MM.1S (cell line): Measurements from ENCODE around the gene GALP.

ENCODE experiments used
- DNase-seq: peaks from one replicate; pipeline ENCODE4 v3.0.0-alpha.2; 2015
- H2AFZ ChIP-seq: fragments of 300-600 bp; sonication (generic); 2 replicates; pipeline ENCODE4 v1.6.0; 2016; ENCODE audit warnings: antibody characterized with exemption, low read length
- H3F3A ChIP-seq: fragments of 300-600 bp; sonication (generic); 2 replicates; pipeline ENCODE4 v1.6.1; 2016; ENCODE audit warnings: mild to moderate bottlenecking, antibody characterized with exemption, low read length, moderate library complexity, mixed read lengths; ENCODE audit not compliant: insufficient read depth
- H3K27ac ChIP-seq: fragments of 300-600 bp; sonication (generic); 2 replicates; pipeline ENCODE4 v1.5.1; 2016; ENCODE audit warnings: mild to moderate bottlenecking, low read length
- H3K27me3 ChIP-seq: fragments of 300-600 bp; sonication (generic); replicated peaks from 2 replicates; pipeline ENCODE4 v1.6.0; 2016; ENCODE audit warnings: low read length; ENCODE audit not compliant: insufficient read depth
- H3K36me3 ChIP-seq: fragments of 300-600 bp; sonication (generic); replicated peaks from 2 replicates; pipeline ENCODE4 v1.6.1; 2016; ENCODE audit warnings: mild to moderate bottlenecking, low read length, mixed read lengths; ENCODE audit not compliant: insufficient read depth
- H3K4me1 ChIP-seq: fragments of 300-600 bp; sonication (generic); 2 replicates; pipeline ENCODE4 v1.6.1; 2016; ENCODE audit warnings: low read length, mixed read lengths
- H3K4me2 ChIP-seq: fragments of 300-600 bp; sonication (generic); 2 replicates; pipeline ENCODE4 v1.6.0; 2016; ENCODE audit warnings: low read depth, low read length
- H3K4me3 ChIP-seq: fragments of 300-600 bp; sonication (generic); 2 replicates; pipeline ENCODE4 v1.5.1; 2016; ENCODE audit warnings: low read length, mixed read lengths
- H3K79me2 ChIP-seq: fragments of 300-600 bp; sonication (generic); 2 replicates; pipeline ENCODE4 v1.6.1; 2016; ENCODE audit warnings: mixed run types, low read length, mixed read lengths
- H3K9ac ChIP-seq: fragments of 300-600 bp; sonication (generic); 2 replicates; pipeline ENCODE4 v1.6.1; 2016; ENCODE audit warnings: low read length, mixed read lengths
- H3K9me2 ChIP-seq: fragments of 300-600 bp; sonication (generic); replicated peaks from 2 replicates; pipeline ENCODE4 v1.6.1; 2016; ENCODE audit warnings: mild to moderate bottlenecking, low read length, mixed read lengths; ENCODE audit not compliant: insufficient read depth
- H3K9me3 ChIP-seq: fragments of 300-600 bp; sonication (generic); replicated peaks from 2 replicates; pipeline ENCODE4 v1.6.1; 2016; ENCODE audit warnings: mild to moderate bottlenecking, low read length, mixed read lengths; ENCODE audit not compliant: insufficient read depth
- H4K20me1 ChIP-seq: fragments of 300-600 bp; sonication (generic); 2 replicates; pipeline ENCODE4 v1.6.1; 2016; ENCODE audit warnings: mild to moderate bottlenecking, low read length, moderate library complexity, mixed read lengths; ENCODE audit not compliant: insufficient read depth
- CTCF ChIP-seq: fragments of 300-600 bp; sonication (generic); IDR thresholded peaks from 2 replicates; pipeline ENCODE4 v1.5.1; 2016; ENCODE audit warnings: antibody characterized with exemption, low read length, mixed read lengths
- EZH2 ChIP-seq: fragments of 300-600 bp; sonication (generic); optimal IDR thresholded peaks from 2 replicates; pipeline ENCODE3; 2017; ENCODE audit warnings: low read depth, mild to moderate bottlenecking, antibody characterized with exemption, low read length, mixed read lengths
- EZH2phosphoT487 ChIP-seq: fragments of 300-600 bp; sonication (generic); IDR thresholded peaks from 2 replicates; pipeline ENCODE4 v1.6.1; 2018; ENCODE audit warnings: antibody characterized with exemption, low read length

The GALP gene

GRCh38 chr19:56167064-56167578 lies 8.7 kb upstream of the GALP start:
- Histone ChIP-seq H3K27ac (no peak overlapping the region), H3K9me2 (no peaks in the 10 kb centered on the region), H3K79me2 (no peaks in the 10 kb centered on the region), H3K9ac (no peak overlapping the region), H3K4me2 (no peak overlapping the region), H3K36me3 (no peaks in the 10 kb centered on the region), H3K4me1 (no peaks in the 10 kb centered on the region), H3K4me3 (no peak overlapping the region), H2AFZ (no peak overlapping the region), H3K9me3 (no peaks in the 10 kb centered on the region), H4K20me1 (no peaks in the 10 kb centered on the region), H3K27me3 (peaks cover 18% of the 10 kb centered on the region; the same call in 1 of the 2 replicates), H3F3A (no peaks in the 10 kb centered on the region)
- no peak for DNase-seq
- TF ChIP-seq EZH2 (no peak), EZH2phosphoT487 (no peak), CTCF (no peak)

GRCh38 chr19:56170261-56170660 lies 5.5 kb upstream of the GALP start:
- H3K9me3 ChIP-seq = no peaks in the 10 kb centered on the region
- H2AFZ ChIP-seq = no peak overlapping the region
- peaks cover 35% of the 10 kb centered on the region for H3K27me3 ChIP-seq
- no peak overlapping the region for H3K4me3 ChIP-seq
- no peak for DNase-seq
- no peaks in the 10 kb centered on the region for H3K9me2 ChIP-seq
- H3K36me3 ChIP-seq = no peaks in the 10 kb centered on the region
- no peak overlapping the region for H3K4me2 ChIP-seq
- H4K20me1 ChIP-seq = no peaks in the 10 kb centered on the region
- no peaks in the 10 kb centered on the region for H3F3A ChIP-seq
- no peaks in the 10 kb centered on the region for H3K79me2 ChIP-seq
- TF ChIP-seq EZH2 = no peak
- no peak for TF ChIP-seq CTCF
- TF ChIP-seq EZH2phosphoT487 = no peak
- no peak overlapping the region for H3K27ac ChIP-seq
- H3K9ac ChIP-seq = no peak overlapping the region
- no peaks in the 10 kb centered on the region for H3K4me1 ChIP-seq

GRCh38 chr19:56174086-56174485 lies 1.7 kb upstream of the GALP start:
- Histone ChIP-seq H3K4me2 (no peak overlapping the region), H3K36me3 (no peaks in the 10 kb centered on the region), H3K9ac (no peak overlapping the region), H3K9me3 (no peaks in the 10 kb centered on the region), H4K20me1 (no peaks in the 10 kb centered on the region), H3K4me3 (no peak overlapping the region), H3K27me3 (peaks cover 54% of the 10 kb centered on the region), H3F3A (no peaks in the 10 kb centered on the region), H3K4me1 (no peaks in the 10 kb centered on the region), H2AFZ (no peak overlapping the region), H3K79me2 (no peaks in the 10 kb centered on the region), H3K9me2 (no peaks in the 10 kb centered on the region), H3K27ac (no peak overlapping the region)
- TF ChIP-seq EZH2 = no peak
- TF ChIP-seq CTCF = no peak
- no peak for TF ChIP-seq EZH2phosphoT487
- DNase-seq = no peak
